ENCODE data around the gene TBC1D17. TPM values are rescaled to one million over a fixed set of nuclear protein-coding genes. Genes with fewer than 3 reads are reported as not detected.

The TBC1D17 gene
- total RNA-seq, 1 donor from 2014 or later = 47.5 TPM

GRCh38 chr19:49895566-49896297, 18.2 kb downstream of the TBC1D17 start:
- Histone ChIP-seq H3K4me3 (no peak overlapping the region), H3K27ac (replicated peaks) (no peak overlapping the region), H3K9me3 (replicated peaks) (no peaks in the 10 kb centered on the region), H3K27me3 (ENCODE audit: low read depth) (peaks cover 16% of the 10 kb centered on the region), H3K36me3 (no peaks in the 10 kb centered on the region), H3K4me1 (peaks cover 10% of the 10 kb centered on the region)
- TF ChIP-seq, protein P1, sequence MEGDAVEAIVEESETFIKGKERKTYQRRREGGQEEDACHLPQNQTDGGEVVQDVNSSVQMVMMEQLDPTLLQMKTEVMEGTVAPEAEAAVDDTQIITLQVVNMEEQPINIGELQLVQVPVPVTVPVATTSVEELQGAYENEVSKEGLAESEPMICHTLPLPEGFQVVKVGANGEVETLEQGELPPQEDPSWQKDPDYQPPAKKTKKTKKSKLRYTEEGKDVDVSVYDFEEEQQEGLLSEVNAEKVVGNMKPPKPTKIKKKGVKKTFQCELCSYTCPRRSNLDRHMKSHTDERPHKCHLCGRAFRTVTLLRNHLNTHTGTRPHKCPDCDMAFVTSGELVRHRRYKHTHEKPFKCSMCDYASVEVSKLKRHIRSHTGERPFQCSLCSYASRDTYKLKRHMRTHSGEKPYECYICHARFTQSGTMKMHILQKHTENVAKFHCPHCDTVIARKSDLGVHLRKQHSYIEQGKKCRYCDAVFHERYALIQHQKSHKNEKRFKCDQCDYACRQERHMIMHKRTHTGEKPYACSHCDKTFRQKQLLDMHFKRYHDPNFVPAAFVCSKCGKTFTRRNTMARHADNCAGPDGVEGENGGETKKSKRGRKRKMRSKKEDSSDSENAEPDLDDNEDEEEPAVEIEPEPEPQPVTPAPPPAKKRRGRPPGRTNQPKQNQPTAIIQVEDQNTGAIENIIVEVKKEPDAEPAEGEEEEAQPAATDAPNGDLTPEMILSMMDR (IDR thresholded peaks at IDR 0.05; ENCODE audit: borderline replicate concordance) = no peak
- intact Hi-C loops (cut with micrococcal nuclease) = no loop called here
- DNase-seq = no peak

DNA sequence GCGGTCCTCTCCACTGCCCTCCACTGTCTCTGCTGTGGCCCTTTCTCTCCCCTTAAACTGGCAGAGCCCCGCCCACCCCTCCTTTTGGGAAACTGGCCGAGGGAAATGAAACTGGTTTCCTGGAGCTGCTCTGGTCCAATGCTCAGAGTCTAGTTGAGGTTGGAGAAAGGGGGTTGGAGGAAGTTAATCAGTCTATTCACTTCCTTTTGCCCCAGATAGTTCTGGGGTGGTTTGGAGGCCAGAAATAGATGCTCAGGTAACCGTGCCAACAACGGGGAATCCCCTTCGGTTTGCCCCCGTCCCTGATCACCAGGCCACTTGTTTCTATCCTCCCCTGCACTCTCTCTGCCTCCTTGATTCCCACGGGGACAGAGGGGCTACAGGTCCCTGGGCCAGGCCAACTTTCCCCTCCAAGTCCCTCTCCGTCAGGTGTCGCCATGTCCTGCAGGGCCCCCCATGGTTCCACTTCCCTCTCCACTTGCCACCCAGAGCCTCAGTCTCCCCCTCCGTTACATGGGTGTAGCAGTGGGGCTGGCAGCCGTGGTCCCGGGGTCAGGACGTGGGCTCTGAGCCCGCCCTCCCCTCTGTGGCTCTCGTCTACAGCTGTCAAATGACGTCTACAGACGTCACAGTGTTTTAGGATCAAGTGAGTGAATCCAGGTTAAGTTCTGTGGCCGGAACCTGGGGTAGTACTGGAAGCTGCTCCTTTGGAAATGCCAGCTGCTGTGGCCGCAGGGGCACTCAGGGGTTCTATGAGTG, 19.5 kb downstream of the TBC1D17 start, which contains the start of gene IL4I1:
Gene IL4I1 (minus strand): TSS at position 25 of the 759 bp plus-strand sequence. CDS start 727 bp downstream, outside the sequence.
- no peaks in the 10 kb centered on the region for H3K9me3 ChIP-seq (replicated peaks)
- intact Hi-C loops (cut with micrococcal nuclease) = no loop called here
- TF ChIP-seq, protein P1 (IDR thresholded peaks at IDR 0.05; ENCODE audit: borderline replicate concordance) = no peak
- peak within 1 kb of the TSS; percentile 42 for H3K27ac ChIP-seq (replicated peaks)
- peak within 1 kb of the TSS; percentile 23 for H3K4me3 ChIP-seq
- H3K4me1 ChIP-seq = peaks cover 10% of the 10 kb centered on the region
- peaks cover 11% of the 10 kb centered on the region for H3K27me3 ChIP-seq (ENCODE audit: low read depth)
- no peaks in the 10 kb centered on the region for H3K36me3 ChIP-seq
- DNase-seq = no peak

GRCh38 chr19:49904136-49904535, 26.6 kb downstream of the TBC1D17 start:
- Histone ChIP-seq H3K27ac (replicated peaks) (no peak overlapping the region), H3K9me3 (replicated peaks) (no peaks in the 10 kb centered on the region), H3K4me1 (no peaks in the 10 kb centered on the region), H3K4me3 (no peak overlapping the region), H3K36me3 (peaks cover 24% of the 10 kb centered on the region), H3K27me3 (ENCODE audit: low read depth) (no peaks in the 10 kb centered on the region)
- intact Hi-C loops (cut with micrococcal nuclease) = no loop called here
- TF ChIP-seq, protein P1 (IDR thresholded peaks at IDR 0.05; ENCODE audit: borderline replicate concordance) = no peak
- DNase-seq = no peak

- Histone ChIP-seq H3K27me3 (ENCODE audit: low read depth) (no peaks in the 10 kb centered on the region), H3K4me1 (peaks cover 9% of the 10 kb centered on the region), H3K27ac (replicated peaks) (no peak overlapping the region), H3K36me3 (peaks cover 31% of the 10 kb centered on the region), H3K4me3 (no peak overlapping the region), H3K9me3 (replicated peaks) (no peaks in the 10 kb centered on the region)
- TF ChIP-seq, protein P1 (IDR thresholded peaks at IDR 0.05; ENCODE audit: borderline replicate concordance) = no peak
- no peak for DNase-seq
- intact Hi-C loops (cut with micrococcal nuclease) = no loop called here
Measured at GRCh38 chr19:49906879-49907564, 29.5 kb downstream of the TBC1D17 start.

- H3K27ac ChIP-seq (replicated peaks) = no peak overlapping the region
- DNase-seq = no peak
- TF ChIP-seq, protein P1 (IDR thresholded peaks at IDR 0.05; ENCODE audit: borderline replicate concordance) = no peak
- no peak overlapping the region for H3K4me3 ChIP-seq
- H3K9me3 ChIP-seq (replicated peaks) = no peaks in the 10 kb centered on the region
- peaks cover 32% of the 10 kb centered on the region for H3K36me3 ChIP-seq
- intact Hi-C loops (cut with micrococcal nuclease) = no loop called here
- H3K4me1 ChIP-seq = peaks cover 9% of the 10 kb centered on the region
- no peaks in the 10 kb centered on the region for H3K27me3 ChIP-seq (ENCODE audit: low read depth)
Measured at GRCh38 chr19:49907745-49908446, 30.4 kb downstream of the TBC1D17 start.

Data from left ventricle myocardium inferior (tissue), 1 donor.